ENCODE results near the gene ALDH9A1. TPM values are rescaled to one million over a fixed set of nuclear protein-coding genes. Genes with fewer than 3 reads are reported as not detected.
"Not testable (repeated sequence)": the region's sequence is repeated elsewhere in the genome, so short reads cannot be mapped to it uniquely, and the experiment has no call there.

Gene ALDH9A1
- total and polyA plus RNA-seq, 4 donors = 32.8 to 76.3 (median 51.1) TPM

DNA sequence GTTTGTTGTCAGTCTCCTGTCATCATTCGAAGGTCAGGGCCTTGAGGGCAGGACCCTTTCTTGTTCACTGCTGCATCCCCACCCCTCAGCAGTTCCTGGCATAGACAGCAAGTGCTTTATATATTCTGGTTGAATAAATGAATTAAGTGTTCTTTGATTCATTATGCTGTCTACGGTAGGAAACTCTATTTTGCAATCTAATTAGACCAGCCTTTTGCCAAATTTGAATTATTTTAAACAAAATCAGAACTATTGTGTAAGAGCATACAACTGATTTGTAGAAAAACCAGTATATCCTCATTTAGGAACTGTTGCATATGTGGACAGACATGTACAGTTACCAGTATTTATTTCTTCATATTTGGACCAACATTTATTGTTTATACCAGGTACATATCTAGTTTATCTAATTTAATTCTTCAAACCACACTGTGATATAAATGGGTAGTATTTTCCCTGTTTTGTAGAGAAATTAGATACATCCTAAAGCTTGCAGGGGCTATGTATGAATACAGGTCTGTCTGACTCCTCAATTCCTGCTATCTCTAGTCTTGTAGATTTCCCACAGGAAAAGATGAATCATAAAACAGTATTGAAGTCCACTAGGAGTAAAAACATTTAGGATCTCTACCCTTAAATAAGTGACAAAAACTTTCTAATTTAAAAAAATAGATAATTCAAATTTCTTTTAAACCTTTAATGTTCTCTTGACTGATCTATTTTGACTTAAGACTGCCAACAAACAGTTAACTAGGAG, 57.0 kb downstream of the ALDH9A1 start:
- DNase-seq (peak in 2 of 3 donors; percentile 77 to 86), ATAC-seq (ENCODE audit: insufficient read depth, low FRiP score) (no peak)
- H3K9me3 ChIP-seq (ENCODE audit: control insufficient read depth in 4 of 4, insufficient read depth in 3 of 4, low read length in 3 of 4) = no peaks in the 10 kb centered on the region
- H3K9ac ChIP-seq (ENCODE audit: insufficient read depth in 1 of 2, low read length in 2 of 2) = no peak overlapping the region
- H3K4me1 ChIP-seq (ENCODE audit: control insufficient read depth in 5 of 5, insufficient read depth in 5 of 5, low read length in 5 of 5) = peaks cover 4 to 31% (median 19%) of the 10 kb centered on the region in 5 donors
- peaks cover 0 to 5% (median 2%) of the 10 kb centered on the region in 4 donors for H3K36me3 ChIP-seq (ENCODE audit: control insufficient read depth in 4 of 4, insufficient read depth in 4 of 4, low read length in 4 of 4)
- 25 to 48% methylated on average over 2 of the region's 2 CpGs for WGBS, 2 donors
- no peaks in the 10 kb centered on the region for H3K27me3 ChIP-seq (ENCODE audit: control insufficient read depth in 3 of 3, insufficient read depth in 3 of 3, low read length in 2 of 3)
- H3K27ac ChIP-seq (ENCODE audit: low read depth in 1 of 2, low read length in 1 of 2) = no peak overlapping the region
- no peak overlapping the region for H3K4me3 ChIP-seq
- TF ChIP-seq, protein P1, sequence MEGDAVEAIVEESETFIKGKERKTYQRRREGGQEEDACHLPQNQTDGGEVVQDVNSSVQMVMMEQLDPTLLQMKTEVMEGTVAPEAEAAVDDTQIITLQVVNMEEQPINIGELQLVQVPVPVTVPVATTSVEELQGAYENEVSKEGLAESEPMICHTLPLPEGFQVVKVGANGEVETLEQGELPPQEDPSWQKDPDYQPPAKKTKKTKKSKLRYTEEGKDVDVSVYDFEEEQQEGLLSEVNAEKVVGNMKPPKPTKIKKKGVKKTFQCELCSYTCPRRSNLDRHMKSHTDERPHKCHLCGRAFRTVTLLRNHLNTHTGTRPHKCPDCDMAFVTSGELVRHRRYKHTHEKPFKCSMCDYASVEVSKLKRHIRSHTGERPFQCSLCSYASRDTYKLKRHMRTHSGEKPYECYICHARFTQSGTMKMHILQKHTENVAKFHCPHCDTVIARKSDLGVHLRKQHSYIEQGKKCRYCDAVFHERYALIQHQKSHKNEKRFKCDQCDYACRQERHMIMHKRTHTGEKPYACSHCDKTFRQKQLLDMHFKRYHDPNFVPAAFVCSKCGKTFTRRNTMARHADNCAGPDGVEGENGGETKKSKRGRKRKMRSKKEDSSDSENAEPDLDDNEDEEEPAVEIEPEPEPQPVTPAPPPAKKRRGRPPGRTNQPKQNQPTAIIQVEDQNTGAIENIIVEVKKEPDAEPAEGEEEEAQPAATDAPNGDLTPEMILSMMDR (IDR thresholded peaks at IDR 0.05; ENCODE audit: control extremely low read depth, extremely low read depth) = no peak

DNA sequence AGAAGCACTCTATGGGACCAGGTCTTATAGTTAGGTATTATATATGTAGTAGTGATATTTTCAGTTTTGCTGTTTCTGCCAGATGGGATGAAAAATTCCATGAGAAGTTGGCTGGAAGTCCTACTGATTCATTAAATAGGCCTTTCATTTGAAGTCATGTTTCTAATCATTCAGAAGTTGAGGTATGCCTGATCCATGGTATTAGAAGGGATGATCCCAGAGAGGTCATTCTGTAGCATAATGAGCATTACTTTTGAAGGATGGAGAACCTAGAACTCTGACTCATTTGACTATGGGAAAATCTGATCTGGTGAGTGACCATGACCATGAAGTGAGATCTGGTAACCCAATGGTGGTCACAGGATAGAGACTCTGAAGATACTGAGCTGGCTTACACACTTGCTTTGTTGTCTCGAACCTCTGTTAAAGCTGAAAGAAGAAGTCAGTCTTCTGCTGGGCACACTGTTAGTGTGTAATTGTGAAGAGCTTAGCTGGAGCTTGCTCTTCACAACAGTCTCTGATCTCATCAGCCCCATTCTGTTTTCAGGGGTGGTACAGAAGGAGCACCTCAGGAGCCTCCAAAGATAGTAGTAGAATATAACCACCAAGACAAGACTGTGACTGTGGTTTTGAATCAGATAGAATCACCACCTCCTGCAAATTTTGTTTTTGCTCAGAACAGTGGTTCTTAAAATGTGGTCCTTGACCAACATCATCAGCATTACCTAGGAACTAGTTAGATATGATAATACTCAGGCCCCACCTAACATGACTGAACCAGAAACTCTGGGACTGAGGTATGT, 58.3 kb downstream of the ALDH9A1 start:
- WGBS, 2 donors = 94 to 95% methylated on average over 1 of the region's 1 CpG
- no peak overlapping the region for H3K4me3 ChIP-seq
- no peak overlapping the region for H3K9ac ChIP-seq (ENCODE audit: insufficient read depth in 1 of 2, low read length in 2 of 2)
- DNase-seq (no peak), ATAC-seq (ENCODE audit: insufficient read depth, low FRiP score) (no peak)
- H3K27ac ChIP-seq (ENCODE audit: low read depth in 1 of 2, low read length in 1 of 2) = no peak overlapping the region
- H3K27me3 ChIP-seq (ENCODE audit: control insufficient read depth in 3 of 3, insufficient read depth in 3 of 3, low read length in 2 of 3) = no peaks in the 10 kb centered on the region
- no peaks in the 10 kb centered on the region for H3K9me3 ChIP-seq (ENCODE audit: control insufficient read depth in 4 of 4, insufficient read depth in 3 of 4, low read length in 3 of 4)
- TF ChIP-seq, protein P1 (IDR thresholded peaks at IDR 0.05; ENCODE audit: control extremely low read depth, extremely low read depth) = no peak
- H3K36me3 ChIP-seq (ENCODE audit: control insufficient read depth in 4 of 4, insufficient read depth in 4 of 4, low read length in 4 of 4) = peaks cover 0 to 3% (median 0%) of the 10 kb centered on the region in 4 donors
- H3K4me1 ChIP-seq (ENCODE audit: control insufficient read depth in 5 of 5, insufficient read depth in 5 of 5, low read length in 5 of 5) = peaks cover 8 to 31% (median 19%) of the 10 kb centered on the region in 5 donors

DNA sequence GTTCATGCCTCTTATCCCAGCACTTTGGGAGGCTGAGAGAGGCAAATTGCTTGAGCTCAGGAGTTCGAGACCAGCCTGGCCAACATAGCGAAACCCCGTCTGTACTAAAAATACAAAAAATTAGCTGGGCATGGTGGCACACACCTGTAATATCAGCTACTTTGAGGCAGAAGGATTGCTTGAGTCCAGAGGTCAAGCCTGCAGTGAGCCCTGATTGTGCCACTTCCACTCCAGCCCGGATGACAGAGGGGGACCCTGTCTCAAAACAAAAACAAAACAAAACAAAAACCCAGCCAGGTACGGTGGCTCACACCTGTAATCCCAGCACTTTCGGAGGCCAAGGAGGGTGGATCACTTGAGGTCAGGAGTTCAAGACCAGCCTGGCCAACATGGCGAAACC, 60.2 kb downstream of the ALDH9A1 start:
- H3K9me3 ChIP-seq (ENCODE audit: control insufficient read depth in 4 of 4, insufficient read depth in 3 of 4, low read length in 3 of 4); DNase-seq; H3K36me3 ChIP-seq (ENCODE audit: control insufficient read depth in 4 of 4, insufficient read depth in 4 of 4, low read length in 4 of 4); H3K4me3 ChIP-seq; H3K9ac ChIP-seq (ENCODE audit: insufficient read depth in 1 of 2, low read length in 2 of 2); H3K27me3 ChIP-seq (ENCODE audit: control insufficient read depth in 3 of 3, insufficient read depth in 3 of 3, low read length in 2 of 3); ATAC-seq (ENCODE audit: insufficient read depth, low FRiP score): not testable (repeated sequence)
- Histone ChIP-seq H3K27ac (ENCODE audit: low read depth in 1 of 2, low read length in 1 of 2) (peak overlapping the region in 1 of 2 donors; percentile 54), H3K4me1 (ENCODE audit: control insufficient read depth in 5 of 5, insufficient read depth in 5 of 5, low read length in 5 of 5) (peaks cover 10 to 42% (median 28%) of the 10 kb centered on the region in 5 donors)
- WGBS, 2 donors = 87 to 91% methylated on average over 7 of the region's 7 CpGs

DNA sequence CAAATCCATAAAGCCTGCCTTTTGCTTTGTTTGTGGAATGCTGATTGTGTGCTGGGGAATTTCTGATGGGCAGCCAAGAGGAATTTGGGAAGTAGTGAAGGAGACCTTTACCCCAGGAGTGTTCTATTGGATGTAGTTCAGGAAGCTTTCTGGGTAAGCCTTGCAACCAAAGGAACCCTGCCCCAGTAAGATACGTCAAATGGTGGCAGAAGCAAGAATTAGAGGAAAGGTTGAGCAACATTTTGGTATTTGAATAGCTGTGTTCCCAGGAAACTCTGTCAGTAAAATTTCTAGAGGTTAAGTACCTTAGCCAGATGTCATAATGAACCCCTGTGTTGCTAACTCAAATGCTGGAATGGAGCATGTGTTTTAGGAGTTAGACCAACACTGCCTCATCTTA, 60.9 kb downstream of the ALDH9A1 start:
- Histone ChIP-seq H3K4me3 (no peak overlapping the region), H3K4me1 (ENCODE audit: control insufficient read depth in 5 of 5, insufficient read depth in 5 of 5, low read length in 5 of 5) (peaks cover 10 to 48% (median 28%) of the 10 kb centered on the region in 5 donors), H3K27ac (ENCODE audit: low read depth in 1 of 2, low read length in 1 of 2) (peak overlapping the region; percentile 35 to 54), H3K9ac (ENCODE audit: insufficient read depth in 1 of 2, low read length in 2 of 2) (no peak overlapping the region), H3K36me3 (ENCODE audit: control insufficient read depth in 4 of 4, insufficient read depth in 4 of 4, low read length in 4 of 4) (peaks cover 0 to 3% (median 0%) of the 10 kb centered on the region in 4 donors), H3K9me3 (ENCODE audit: control insufficient read depth in 4 of 4, insufficient read depth in 3 of 4, low read length in 3 of 4) (no peaks in the 10 kb centered on the region), H3K27me3 (ENCODE audit: control insufficient read depth in 3 of 3, insufficient read depth in 3 of 3, low read length in 2 of 3) (no peaks in the 10 kb centered on the region)
- ATAC-seq (ENCODE audit: insufficient read depth, low FRiP score) = peak; percentile 35
- peak; percentile 31 to 71 (median 71) for DNase-seq
- 17 to 23% methylated on average over 1 of the region's 1 CpG for WGBS, 2 donors
- TF ChIP-seq, protein P1 (IDR thresholded peaks at IDR 0.05; ENCODE audit: control extremely low read depth, extremely low read depth) = no peak

All from lung (tissue), 12 donors.